ENCODE data around the gene STX1B. TPM values are rescaled to one million over a fixed set of nuclear protein-coding genes. Genes with fewer than 3 reads are reported as not detected.

Gene STX1B
- total RNA-seq, 1 experiment from 2014 or later = 11.0 TPM

DNA sequence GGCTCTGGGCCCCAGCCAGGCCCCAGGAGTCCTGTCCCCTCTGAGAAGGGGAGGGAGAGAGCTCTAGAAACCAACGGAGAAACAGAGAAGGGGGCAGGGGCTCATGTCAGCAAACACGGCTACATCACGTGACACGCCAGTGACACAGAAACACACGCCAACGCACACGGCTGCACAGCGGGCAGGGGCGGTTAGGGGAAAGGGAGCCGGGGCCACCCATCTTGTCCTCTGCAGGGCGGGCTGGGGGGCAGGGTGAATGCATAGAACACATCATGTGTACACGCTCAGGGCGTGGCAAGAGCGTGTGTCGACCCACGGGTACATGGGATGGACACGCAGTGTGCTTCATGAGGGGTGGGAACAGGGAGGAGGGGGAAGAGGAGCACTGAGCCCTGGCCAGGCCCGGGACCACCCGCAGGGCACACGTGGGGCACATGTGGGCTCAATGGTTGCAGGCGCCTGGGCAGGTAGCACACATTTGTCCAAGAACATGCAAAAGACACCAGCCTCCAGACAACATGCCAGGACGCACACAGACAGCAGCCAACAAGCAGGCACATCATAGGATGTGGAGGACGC lies 20.9 kb downstream of the STX1B start:
- Histone ChIP-seq H4K5ac (ENCODE audit: insufficient read length, low read depth, low read length) (no peak overlapping the region), H3K23me2 (ENCODE audit: insufficient read length, low read depth, low read length, poor library complexity, severe bottlenecking) (no peaks in the 10 kb centered on the region), H4K8ac (replicated peaks; ENCODE audit: insufficient read length, low read depth, low read length) (no peak overlapping the region), H2BK20ac (ENCODE audit: low read depth, low read length, poor library complexity, severe bottlenecking) (no peak overlapping the region), H3K27me3 (ENCODE audit: insufficient read depth, low read length) (no peaks in the 10 kb centered on the region), H3T11ph (ENCODE audit: low read length) (no peak overlapping the region), H3K9me3 (ENCODE audit: control insufficient read depth, low read depth, low read length) (no peaks in the 10 kb centered on the region), H3K56ac (ENCODE audit: insufficient read length, low read depth, low read length) (no peak overlapping the region), H3K27ac (ENCODE audit: insufficient read length, low read depth, low read length) (no peak overlapping the region), H3K23ac (ENCODE audit: insufficient read length, low read depth, low read length) (no peak overlapping the region), H2BK12ac (ENCODE audit: insufficient read length, low read depth, low read length) (no peak overlapping the region), H2BK5ac (ENCODE audit: insufficient read length, low read length) (no peak overlapping the region), H3K4me2 (ENCODE audit: insufficient read depth, insufficient read length, low read length) (no peak overlapping the region), H3K79me2 (ENCODE audit: insufficient read depth, low read length) (no peaks in the 10 kb centered on the region), H2AFZ (ENCODE audit: low read length) (no peak overlapping the region), H4K20me1 (ENCODE audit: control insufficient read depth, insufficient read depth, insufficient read length) (no peaks in the 10 kb centered on the region), H3K18ac (ENCODE audit: insufficient read length, low read depth, low read length) (no peak overlapping the region), H4K91ac (ENCODE audit: insufficient read length, low read depth, low read length) (no peak overlapping the region), H2BK15ac (ENCODE audit: low read depth, low read length) (no peak overlapping the region), H3K4me1 (ENCODE audit: insufficient read depth, low read length) (no peaks in the 10 kb centered on the region), H3K9ac (ENCODE audit: extremely low read depth, insufficient read length, low read length) (no peak overlapping the region), H2BK120ac (ENCODE audit: low read depth, low read length, poor library complexity, severe bottlenecking) (no peak overlapping the region), H3K79me1 (ENCODE audit: insufficient read depth, low read depth, low read length, poor library complexity, severe bottlenecking) (no peaks in the 10 kb centered on the region), H2AK5ac (ENCODE audit: insufficient read length, low read length) (no peak overlapping the region), H3K4ac (ENCODE audit: low read depth, low read length) (no peak overlapping the region), H3K14ac (ENCODE audit: insufficient read depth, low read length) (no peak overlapping the region; the same call in 1 of the 2 replicates)
- Mint-ChIP-seq H3K27me3 (ENCODE audit: low read depth) (no peaks in the 10 kb centered on the region; the same call in 1 of the 2 replicates), H3K9me3 (no peaks in the 10 kb centered on the region), H3K27ac (peak overlapping the region in 1 of 3 experiments; percentile 66; a peak in 2 of 7 replicates), H3K36me3 (ENCODE audit: insufficient read depth in 1 of 3, low read depth in 3 of 3) (peaks cover under 1 to 9% (median 4%) of the 10 kb centered on the region in 3 experiments; a peak in 3 of 7 replicates), H3K4me3 (no peak overlapping the region), H3K4me1 (peaks cover 5 to 10% of the 10 kb centered on the region in 2 experiments)
- WGBS (ENCODE audit: extremely low coverage, insufficient read length, low lambda C conversion rate) = no CpG with 5 or more reads among the region's 23 CpGs
- DNase-seq = no peak
- TF ChIP-seq, protein P1, sequence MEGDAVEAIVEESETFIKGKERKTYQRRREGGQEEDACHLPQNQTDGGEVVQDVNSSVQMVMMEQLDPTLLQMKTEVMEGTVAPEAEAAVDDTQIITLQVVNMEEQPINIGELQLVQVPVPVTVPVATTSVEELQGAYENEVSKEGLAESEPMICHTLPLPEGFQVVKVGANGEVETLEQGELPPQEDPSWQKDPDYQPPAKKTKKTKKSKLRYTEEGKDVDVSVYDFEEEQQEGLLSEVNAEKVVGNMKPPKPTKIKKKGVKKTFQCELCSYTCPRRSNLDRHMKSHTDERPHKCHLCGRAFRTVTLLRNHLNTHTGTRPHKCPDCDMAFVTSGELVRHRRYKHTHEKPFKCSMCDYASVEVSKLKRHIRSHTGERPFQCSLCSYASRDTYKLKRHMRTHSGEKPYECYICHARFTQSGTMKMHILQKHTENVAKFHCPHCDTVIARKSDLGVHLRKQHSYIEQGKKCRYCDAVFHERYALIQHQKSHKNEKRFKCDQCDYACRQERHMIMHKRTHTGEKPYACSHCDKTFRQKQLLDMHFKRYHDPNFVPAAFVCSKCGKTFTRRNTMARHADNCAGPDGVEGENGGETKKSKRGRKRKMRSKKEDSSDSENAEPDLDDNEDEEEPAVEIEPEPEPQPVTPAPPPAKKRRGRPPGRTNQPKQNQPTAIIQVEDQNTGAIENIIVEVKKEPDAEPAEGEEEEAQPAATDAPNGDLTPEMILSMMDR (conservative IDR thresholded peaks at IDR 0.05) = no peak
